Neuronal stem cell (in vitro differentiated cells): ENCODE measurements around the gene LRRC75B.
A peak's percentile ranks its signal among the peaks of the same experiment; 100 is the strongest.

Source experiments
- DNase-seq: peaks from one replicate; pipeline ENCODE4 v3.0.0-alpha.2; 2013; ENCODE audit warnings: low spot score
- H2AFZ ChIP-seq: one replicate; pipeline ENCODE4 v1.6.1; 2013; ENCODE audit warnings: mild to moderate bottlenecking, low read length, inconsistent platforms
- H2AK5ac ChIP-seq: 2 replicates; pipeline ENCODE4 v1.6.1; 2013; ENCODE audit warnings: low read depth, mild to moderate bottlenecking, inconsistent platforms, low read length, moderate library complexity, mixed read lengths
- H2BK120ac ChIP-seq: 2 replicates; pipeline ENCODE4 v1.6.1; 2013; ENCODE audit warnings: low read depth, mild to moderate bottlenecking, inconsistent platforms, low read length, moderate library complexity, mixed read lengths
- H2BK12ac ChIP-seq: one replicate; pipeline ENCODE4 v1.6.1; 2013; ENCODE audit warnings: low read length, inconsistent platforms
- H2BK15ac ChIP-seq: 2 replicates; pipeline ENCODE4 v1.6.1; 2013; ENCODE audit warnings: mild to moderate bottlenecking, low read length, inconsistent platforms, mixed read lengths
- H2BK5ac ChIP-seq: one replicate; pipeline ENCODE4 v1.6.1; 2013; ENCODE audit warnings: inconsistent platforms, mild to moderate bottlenecking, low read length, moderate library complexity
- H3K14ac ChIP-seq: one replicate; pipeline ENCODE4 v1.6.1; 2013; ENCODE audit warnings: low read length, inconsistent platforms
- H3K18ac ChIP-seq: 2 replicates; pipeline ENCODE4 v1.6.1; 2013; ENCODE audit warnings: low read length, inconsistent platforms
- H3K23ac ChIP-seq: 2 replicates; pipeline ENCODE4 v1.6.1; 2013; ENCODE audit warnings: low read depth, mild to moderate bottlenecking, mixed read lengths, low read length, inconsistent platforms; ENCODE audit not compliant: poor library complexity
- H3K27ac ChIP-seq: replicated peaks from 3 replicates; pipeline ENCODE4 v1.5.1; 2013; ENCODE audit warnings: low read length, inconsistent platforms
- H3K27me3 ChIP-seq, 3 experiments: 2 replicates each; pipeline ENCODE4 v1.6.1; 2013; ENCODE audit warnings: low read length in 3 of 3, mild to moderate bottlenecking in 2 of 3, inconsistent platforms in 1 of 3, low read depth in 1 of 3, mixed read lengths in 1 of 3, moderate library complexity in 1 of 3; ENCODE audit not compliant: control insufficient read depth in 3 of 3, insufficient read depth in 3 of 3
- H3K36me3 ChIP-seq, 2 donors: replicated peaks in 1 of 2; 2 replicates each; pipeline ENCODE4 v1.6.1; 2013; ENCODE audit warnings: low read length in 2 of 2; ENCODE audit not compliant: control insufficient read depth in 2 of 2, insufficient read depth in 2 of 2
- H3K4ac ChIP-seq: 2 replicates; pipeline ENCODE4 v1.6.1; 2013; ENCODE audit warnings: inconsistent platforms, mild to moderate bottlenecking, low read length, moderate library complexity
- H3K4me1 ChIP-seq, 2 donors: 1 replicate in 1 of 2; 2 replicates in 1 of 2; pipeline ENCODE4 v1.6.1; 2013; ENCODE audit warnings: low read length in 2 of 2, low read depth in 1 of 2; ENCODE audit not compliant: control insufficient read depth in 2 of 2, insufficient read depth in 1 of 2
- H3K4me2 ChIP-seq: one replicate; pipeline ENCODE4 v1.6.1; 2013; ENCODE audit warnings: mild to moderate bottlenecking, low read length, inconsistent platforms; ENCODE audit not compliant: insufficient read depth, poor library complexity, severe bottlenecking
- H3K4me3 ChIP-seq, 2 donors: 2 replicates each; pipeline ENCODE4 v1.5.1; 2013; ENCODE audit warnings: low read length in 2 of 2, mild to moderate bottlenecking in 2 of 2, inconsistent platforms in 1 of 2, moderate library complexity in 1 of 2
- H3K79me1 ChIP-seq: one replicate; pipeline ENCODE4 v1.6.1; 2013; ENCODE audit warnings: low read depth, mild to moderate bottlenecking, inconsistent platforms, low read length, moderate library complexity
- H3K9ac ChIP-seq: one replicate; pipeline ENCODE4 v1.6.1; 2013; ENCODE audit warnings: mild to moderate bottlenecking, low read depth, low read length, inconsistent platforms; ENCODE audit not compliant: poor library complexity
- H3K9me3 ChIP-seq, 2 donors: replicated peaks in 1 of 2; 2 replicates each; pipeline versions ENCODE3 to v1.6.1; 2013; ENCODE audit warnings: low read length in 2 of 2, mild to moderate bottlenecking in 2 of 2, inconsistent platforms in 1 of 2, low read depth in 1 of 2, mixed read lengths in 1 of 2, moderate library complexity in 1 of 2; ENCODE audit not compliant: control insufficient read depth in 2 of 2, insufficient read depth in 1 of 2
- H4K8ac ChIP-seq: one replicate; pipeline ENCODE4 v1.6.1; 2013; ENCODE audit warnings: low read depth, mild to moderate bottlenecking, inconsistent platforms, low read length, moderate library complexity
- H4K91ac ChIP-seq: one replicate; pipeline ENCODE4 v1.6.1; 2013; ENCODE audit warnings: low read length, low read depth, mild to moderate bottlenecking, inconsistent platforms; ENCODE audit not compliant: poor library complexity
- WGBS, 2 donors: extraction: QIAGEN DNeasy Blood & Tissue Kit; methylation state at CpG; one replicate each; pipeline ENCODE4 v1.1.7; 2013; ENCODE audit warnings: missing lambda C conversion rate in 2 of 2, mixed read lengths in 1 of 2; ENCODE audit not compliant: insufficient read length in 2 of 2, insufficient replicate concordance in 1 of 2; ENCODE audit errors: extremely low coverage in 2 of 2; 5-methylcytosine and 5-hydroxymethylcytosine counted together

Gene LRRC75B

GRCh38 chr22:24565077-24565476, 27.8 kb downstream of the LRRC75B start:
- Histone ChIP-seq H2BK15ac (no peak overlapping the region), H2AFZ (no peak overlapping the region), H3K4me2 (no peak overlapping the region), H3K27ac (no peak overlapping the region), H3K4ac (no peak overlapping the region), H3K9ac (no peak overlapping the region), H3K4me3 (no peak overlapping the region), H2BK120ac (no peak overlapping the region), H4K91ac (no peak overlapping the region), H3K36me3 (peaks cover 33 to 90% of the 10 kb centered on the region in 2 donors), H3K14ac (no peak overlapping the region), H3K27me3 (no peaks in the 10 kb centered on the region), H3K9me3 (peaks cover 0 to 3% of the 10 kb centered on the region in 2 donors), H2BK5ac (no peak overlapping the region), H4K8ac (no peak overlapping the region), H3K4me1 (no peaks in the 10 kb centered on the region), H3K23ac (no peak overlapping the region), H3K18ac (no peak overlapping the region), H2AK5ac (no peak overlapping the region), H3K79me1 (peaks cover 16% of the 10 kb centered on the region), H2BK12ac (no peak overlapping the region)
- no peak for DNase-seq
- no CpG with 5 or more reads among the region's 2 CpGs for WGBS, 2 donors

DNA sequence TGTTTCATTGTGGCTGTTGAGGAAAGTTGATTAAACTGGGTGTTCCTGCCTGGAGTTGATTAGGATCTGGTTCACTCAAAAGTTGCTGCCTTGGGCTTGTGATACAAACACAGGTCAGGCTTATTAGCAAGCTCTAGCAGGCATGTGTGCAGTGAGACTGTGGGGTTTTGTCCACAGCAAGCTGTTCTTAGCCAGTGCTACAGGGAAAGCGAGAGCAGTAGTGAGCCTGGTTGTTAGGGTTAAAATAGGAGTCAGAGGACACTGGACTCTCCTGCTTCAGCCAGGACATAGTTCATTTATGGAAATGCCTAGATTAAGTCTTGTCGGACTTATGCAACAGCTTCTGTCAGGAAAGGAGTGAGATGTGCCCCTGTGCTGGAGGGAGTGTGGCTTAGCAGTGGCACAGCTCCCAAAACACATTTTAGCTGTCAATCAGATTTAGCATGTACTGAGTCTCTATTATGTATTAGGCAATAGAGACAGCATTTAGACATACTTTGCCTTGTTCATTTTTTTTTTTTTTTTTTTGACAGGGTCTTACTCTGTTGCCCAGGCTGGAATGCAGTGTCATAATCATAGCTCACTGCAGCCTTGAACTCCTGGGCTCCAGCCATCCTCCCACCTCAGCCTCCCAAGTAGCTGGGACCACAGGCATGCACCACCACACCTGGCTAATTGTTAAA, 28.4 kb downstream of the LRRC75B start:
- Histone ChIP-seq H3K4ac (no peak overlapping the region), H2AK5ac (no peak overlapping the region), H2BK5ac (no peak overlapping the region), H3K36me3 (peaks cover 35 to 90% of the 10 kb centered on the region in 2 donors), H3K9ac (no peak overlapping the region), H3K4me1 (no peaks in the 10 kb centered on the region), H3K79me1 (peaks cover 18% of the 10 kb centered on the region), H3K27ac (no peak overlapping the region), H3K9me3 (peaks cover 0 to 3% of the 10 kb centered on the region in 2 donors), H2BK15ac (no peak overlapping the region), H2BK12ac (no peak overlapping the region), H3K14ac (no peak overlapping the region), H3K23ac (no peak overlapping the region), H3K27me3 (no peaks in the 10 kb centered on the region), H4K8ac (no peak overlapping the region), H3K4me2 (no peak overlapping the region), H2BK120ac (no peak overlapping the region), H4K91ac (no peak overlapping the region), H2AFZ (no peak overlapping the region), H3K18ac (no peak overlapping the region), H3K4me3 (peak overlapping the region in 1 of 2 donors; percentile 36)
- WGBS, 2 donors, result no CpG with 5 or more reads among the region's 2 CpGs
- DNase-seq, result no peak

DNA sequence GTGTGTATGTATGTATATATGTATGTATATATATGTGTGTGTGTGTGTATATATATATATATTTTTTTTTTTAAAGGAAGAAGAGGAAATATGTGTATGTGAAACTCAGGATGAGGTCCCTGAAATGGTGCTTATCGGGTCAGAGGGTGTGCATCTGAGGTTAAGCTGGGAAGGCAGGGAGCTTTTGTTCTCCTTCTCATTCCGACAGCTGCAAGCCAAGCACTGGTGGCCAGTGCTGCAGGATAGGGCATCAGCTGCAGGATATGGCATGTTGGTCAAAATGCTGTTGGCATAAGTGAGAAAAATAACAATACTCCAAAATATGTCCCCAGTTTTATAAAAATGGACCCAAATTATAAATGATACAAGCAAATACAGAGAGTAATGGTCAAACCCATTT, 29.6 kb downstream of the LRRC75B start:
- Histone ChIP-seq H3K4me2 (no peak overlapping the region), H3K9ac (no peak overlapping the region), H4K8ac (no peak overlapping the region), H3K4ac (no peak overlapping the region), H3K4me1 (no peaks in the 10 kb centered on the region), H2BK15ac (no peak overlapping the region), H3K14ac (no peak overlapping the region), H3K27me3 (no peaks in the 10 kb centered on the region), H3K79me1 (peaks cover 21% of the 10 kb centered on the region), H3K4me3 (no peak overlapping the region), H3K27ac (no peak overlapping the region), H2BK120ac (no peak overlapping the region), H2AK5ac (no peak overlapping the region), H3K23ac (no peak overlapping the region), H2BK5ac (no peak overlapping the region), H4K91ac (no peak overlapping the region), H2BK12ac (no peak overlapping the region), H2AFZ (no peak overlapping the region), H3K36me3 (peaks cover 36 to 94% of the 10 kb centered on the region in 2 donors), H3K18ac (no peak overlapping the region), H3K9me3 (peaks cover 0 to 3% of the 10 kb centered on the region in 2 donors)
- WGBS, 2 donors, result no CpG with 5 or more reads among the region's 2 CpGs
- no peak for DNase-seq

GRCh38 chr22:24559471-24559870, 33.4 kb downstream of the LRRC75B start:
- H2BK15ac ChIP-seq, result no peak overlapping the region
- WGBS, 2 donors, result no CpG with 5 or more reads among the region's 4 CpGs
- no peak overlapping the region for H4K91ac ChIP-seq
- no peak overlapping the region for H3K27ac ChIP-seq
- H3K4me2 ChIP-seq, result no peak overlapping the region
- H3K4ac ChIP-seq, result no peak overlapping the region
- no peak overlapping the region for H2AK5ac ChIP-seq
- no peak overlapping the region for H2AFZ ChIP-seq
- no peak overlapping the region for H2BK5ac ChIP-seq
- H3K23ac ChIP-seq, result no peak overlapping the region
- no peak overlapping the region for H2BK120ac ChIP-seq
- no peak overlapping the region for H3K9ac ChIP-seq
- H3K18ac ChIP-seq, result no peak overlapping the region
- H3K4me3 ChIP-seq, result no peak overlapping the region
- no peak overlapping the region for H2BK12ac ChIP-seq
- no peaks in the 10 kb centered on the region for H3K27me3 ChIP-seq
- H3K79me1 ChIP-seq, result peaks cover 14% of the 10 kb centered on the region
- no peak overlapping the region for H3K14ac ChIP-seq
- peaks cover 4 to 10% of the 10 kb centered on the region in 2 donors for H3K4me1 ChIP-seq
- H4K8ac ChIP-seq, result no peak overlapping the region
- H3K9me3 ChIP-seq, result peaks cover 0 to 2% of the 10 kb centered on the region in 2 donors
- peaks cover 32 to 74% of the 10 kb centered on the region in 2 donors for H3K36me3 ChIP-seq
- no peak for DNase-seq
